ENCODE measurements around the gene ACACB. TPM values are rescaled to one million over a fixed set of nuclear protein-coding genes. Genes with fewer than 3 reads are reported as not detected.

ACACB gene
- total RNA-seq, 1 experiment from 2014 or later, result 26.2 TPM

GRCh38 chr12:109127533-109128242 is 11.3 kb downstream of the ACACB start:
- H3K36me3 ChIP-seq (ENCODE audit: control insufficient read depth, insufficient read depth, low read length), result no peaks in the 10 kb centered on the region
- ChIA-PET POLR2A (no interaction called here), CTCF (no interaction called here)
- no peaks in the 10 kb centered on the region for H3K9me3 Mint-ChIP-seq (ENCODE audit: unreplicated experiment)
- H3K4me1 ChIP-seq, result no peaks in the 10 kb centered on the region
- H3K4me3 Mint-ChIP-seq (ENCODE audit: unreplicated experiment), result no peak overlapping the region
- H3K27me3 ChIP-seq (replicated peaks; ENCODE audit: control insufficient read depth, insufficient read depth, low read length), result no peaks in the 10 kb centered on the region
- BruUV-seq (replicated peaks), result no TSS peak
- H3K9me3 ChIP-seq, result no peaks in the 10 kb centered on the region
- no peak overlapping the region for H3K4me3 ChIP-seq (ENCODE audit: low read depth, low read length)
- H3K36me3 Mint-ChIP-seq (ENCODE audit: insufficient read depth, unreplicated experiment), result peaks cover under 1% of the 10 kb centered on the region
- no peaks in the 10 kb centered on the region for H3K4me1 Mint-ChIP-seq (ENCODE audit: low read depth, unreplicated experiment)
- intact Hi-C loops (cut with micrococcal nuclease; ENCODE audit: unreplicated experiment), result no loop called here
- no peak for TF ChIP-seq CTCF (IDR thresholded peaks at IDR 0.05; ENCODE audit: insufficient read depth in 1 of 2, low read depth in 1 of 2, low read length in 1 of 2, severe bottlenecking in 1 of 2, unreplicated experiment in 1 of 2)
- H3K27me3 Mint-ChIP-seq (ENCODE audit: insufficient read depth, unreplicated experiment), result no peaks in the 10 kb centered on the region
- no peak overlapping the region for H3K27ac Mint-ChIP-seq (ENCODE audit: unreplicated experiment)
- DNase-seq, result no peak

DNA sequence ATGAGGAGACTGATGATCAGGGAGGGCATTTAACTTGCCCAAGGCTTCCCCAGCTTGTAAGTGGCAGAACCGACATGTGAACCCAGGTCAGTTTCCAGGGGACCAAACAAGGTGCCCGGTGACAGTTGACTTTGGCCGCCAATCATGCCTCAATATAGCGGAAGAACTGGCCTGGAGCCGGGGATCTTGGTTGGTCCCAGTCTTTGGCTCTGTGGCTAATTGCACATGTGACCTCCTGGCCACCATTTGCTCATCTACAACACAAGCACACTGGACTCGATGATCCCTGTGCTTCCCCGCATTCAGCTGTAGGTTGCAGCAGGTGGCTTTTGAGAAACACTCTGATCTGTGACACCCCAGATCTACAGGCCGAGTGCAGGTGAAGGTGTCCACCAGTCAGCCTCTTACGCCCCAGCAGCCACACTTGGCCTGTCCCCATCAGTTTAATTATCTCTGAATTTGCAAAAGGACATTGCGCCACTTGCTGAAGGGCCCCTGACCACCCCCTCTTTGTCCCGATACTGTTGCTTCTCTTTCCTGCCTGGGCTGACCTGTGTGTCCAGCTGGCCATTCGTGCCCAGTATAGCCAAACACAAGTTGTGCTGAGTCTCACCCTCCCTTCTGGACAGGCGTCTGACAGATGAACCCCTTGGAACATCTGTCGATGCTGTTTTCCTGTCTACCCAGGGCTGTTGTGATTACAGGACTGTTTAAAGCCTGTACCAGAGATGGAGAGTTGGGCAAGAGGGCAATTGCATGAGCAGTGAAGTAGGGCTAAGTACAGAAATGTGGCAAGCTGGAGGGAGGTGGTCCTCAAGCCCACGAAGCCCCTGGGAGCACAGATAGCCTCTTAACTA is 14.1 kb downstream of the ACACB start:
- no TSS peak for BruUV-seq (replicated peaks)
- Mint-ChIP-seq H3K4me3 (ENCODE audit: unreplicated experiment) (no peak overlapping the region), H3K27me3 (ENCODE audit: insufficient read depth, unreplicated experiment) (no peaks in the 10 kb centered on the region), H3K4me1 (ENCODE audit: low read depth, unreplicated experiment) (no peaks in the 10 kb centered on the region), H3K27ac (ENCODE audit: unreplicated experiment) (no peak overlapping the region), H3K9me3 (ENCODE audit: unreplicated experiment) (no peaks in the 10 kb centered on the region), H3K36me3 (ENCODE audit: insufficient read depth, unreplicated experiment) (peaks cover 5% of the 10 kb centered on the region)
- Histone ChIP-seq H3K27me3 (replicated peaks; ENCODE audit: control insufficient read depth, insufficient read depth, low read length) (no peaks in the 10 kb centered on the region), H3K9me3 (no peaks in the 10 kb centered on the region), H3K4me1 (no peaks in the 10 kb centered on the region), H3K4me3 (ENCODE audit: low read depth, low read length) (no peak overlapping the region), H3K36me3 (ENCODE audit: control insufficient read depth, insufficient read depth, low read length) (no peaks in the 10 kb centered on the region)
- intact Hi-C loops (cut with micrococcal nuclease; ENCODE audit: unreplicated experiment), result no loop called here
- ChIA-PET CTCF (interaction anchor here (0.5 kb wide), 1 partner anchor 454 kb away, joined by 4 read pairs; no protein-coding TSS in a partner anchor), POLR2A (no interaction called here)
- TF ChIP-seq CTCF (IDR thresholded peaks at IDR 0.05; ENCODE audit: insufficient read depth in 1 of 2, low read depth in 1 of 2, low read length in 1 of 2, severe bottlenecking in 1 of 2, unreplicated experiment in 1 of 2), result no peak
- no peak for DNase-seq

DNA sequence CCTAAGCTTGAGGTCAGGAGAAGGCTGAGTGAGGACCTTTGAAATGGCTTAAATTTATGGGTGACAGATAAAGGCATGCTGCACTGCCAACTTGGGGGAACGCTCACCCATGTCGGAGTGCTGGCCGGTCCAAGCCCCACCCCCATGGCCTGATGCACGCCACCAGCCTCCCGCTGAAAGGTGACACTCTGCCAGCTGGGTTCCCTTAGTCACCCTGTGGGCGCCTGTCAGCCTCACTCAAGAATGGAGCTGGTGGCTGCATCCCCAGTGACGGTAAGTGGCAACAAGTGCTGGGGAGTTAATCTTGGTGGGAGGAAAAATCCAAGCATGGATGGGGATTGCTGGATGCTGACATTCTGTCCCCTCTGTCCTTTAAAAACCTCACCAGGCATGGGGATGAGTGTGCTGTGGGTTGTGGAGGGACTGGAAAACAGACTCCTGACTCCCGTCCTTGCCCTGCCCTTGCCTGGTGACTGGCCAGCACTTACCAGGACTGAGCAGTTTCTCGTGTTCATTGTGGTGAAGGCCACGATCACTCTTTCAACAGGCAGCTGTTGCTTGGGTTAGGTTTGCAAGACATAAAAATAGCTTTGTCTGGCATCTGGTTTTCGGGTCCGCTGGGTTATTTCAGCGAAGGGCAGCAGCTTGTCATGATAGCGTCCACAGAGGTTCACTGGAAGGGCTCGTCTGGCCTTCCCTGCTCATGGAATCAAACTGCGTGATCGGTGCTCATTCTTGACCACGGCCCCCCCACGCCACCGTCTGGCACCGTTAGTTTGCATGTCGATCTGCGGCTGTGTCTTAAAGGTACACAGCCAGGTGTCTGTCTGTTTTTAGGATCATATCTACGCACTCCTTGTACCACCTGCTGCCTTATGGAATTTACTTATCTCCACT is 15.0 kb downstream of the ACACB start:
- H3K36me3 ChIP-seq (ENCODE audit: control insufficient read depth, insufficient read depth, low read length), result no peaks in the 10 kb centered on the region
- no peaks in the 10 kb centered on the region for H3K4me1 Mint-ChIP-seq (ENCODE audit: low read depth, unreplicated experiment)
- H3K27me3 ChIP-seq (replicated peaks; ENCODE audit: control insufficient read depth, insufficient read depth, low read length), result no peaks in the 10 kb centered on the region
- POLR2A ChIA-PET, result no interaction called here
- TF ChIP-seq CTCF (IDR thresholded peaks at IDR 0.05; ENCODE audit: insufficient read depth in 1 of 2, low read depth in 1 of 2, low read length in 1 of 2, severe bottlenecking in 1 of 2, unreplicated experiment in 1 of 2), result no peak
- H3K4me1 ChIP-seq, result no peaks in the 10 kb centered on the region
- no peak overlapping the region for H3K4me3 Mint-ChIP-seq (ENCODE audit: unreplicated experiment)
- CTCF ChIA-PET, result interaction anchor here (0.5 kb wide), 1 partner anchor 455 kb away, joined by 4 read pairs; no protein-coding TSS in a partner anchor
- DNase-seq, result no peak
- H3K9me3 ChIP-seq, result peaks cover 5% of the 10 kb centered on the region
- no peak overlapping the region for H3K27ac Mint-ChIP-seq (ENCODE audit: unreplicated experiment)
- no peaks in the 10 kb centered on the region for H3K27me3 Mint-ChIP-seq (ENCODE audit: insufficient read depth, unreplicated experiment)
- BruUV-seq (replicated peaks), result no TSS peak
- peaks cover 2% of the 10 kb centered on the region for H3K9me3 Mint-ChIP-seq (ENCODE audit: unreplicated experiment)
- peaks cover 5% of the 10 kb centered on the region for H3K36me3 Mint-ChIP-seq (ENCODE audit: insufficient read depth, unreplicated experiment)
- intact Hi-C loops (cut with micrococcal nuclease; ENCODE audit: unreplicated experiment), result no loop called here
- no peak overlapping the region for H3K4me3 ChIP-seq (ENCODE audit: low read depth, low read length)
